Sigmoid colon (tissue), 7 donors: Measurements from ENCODE around the gene EMC10. TPM values are rescaled to one million over a fixed set of nuclear protein-coding genes. Genes with fewer than 3 reads are reported as not detected.

ENCODE experiments used
- DNase-seq: peaks from one replicate; pipeline ENCODE4 v3.0.0-alpha.2; 2019
- H3K27ac ChIP-seq, 4 donors: fragments of 200-600 bp; sonication (generic); one replicate each; pipeline ENCODE4 v1.5.1; 2016 to 2019; ENCODE audit warnings: mild to moderate bottlenecking in 1 of 4
- H3K27me3 ChIP-seq, 3 donors: fragments of 200-600 bp; sonication (generic); one replicate each; pipeline ENCODE4 v1.5.1; 2019; ENCODE audit warnings: mild to moderate bottlenecking in 1 of 3
- H3K36me3 ChIP-seq, 4 donors: fragments of 200-600 bp; sonication (generic); one replicate each; pipeline ENCODE4 v1.5.1; 2016 to 2019
- H3K4me1 ChIP-seq, 4 donors: fragments of 200-600 bp; sonication (generic); one replicate each; pipeline ENCODE4 v1.5.1; 2017 to 2019
- H3K4me3 ChIP-seq, 4 donors: fragments of 200-600 bp; sonication (generic); one replicate each; pipeline ENCODE4 v1.5.1; 2017 to 2019; ENCODE audit warnings: mild to moderate bottlenecking in 2 of 4, moderate library complexity in 1 of 4
- H3K9me3 ChIP-seq, 4 donors: fragments of 200-600 bp in 3 of 4; sonication (generic) in 3 of 4; one replicate each; pipeline versions ENCODE4 v1.5.1 to v1.6.1; 2013 to 2019
- EP300 ChIP-seq, 4 donors: sonication (generic); formaldehyde crosslinking; IDR thresholded peaks; one replicate each; pipeline ENCODE4 v1.6.1; 2017; ENCODE audit warnings: antibody characterized with exemption in 4 of 4
- POLR2A ChIP-seq, 2 donors: fragments of 450-650 bp; IDR thresholded peaks; one replicate each; pipeline ENCODE4 v1.6.1; 2016; ENCODE audit warnings: antibody characterized with exemption in 2 of 2, mild to moderate bottlenecking in 2 of 2, moderate library complexity in 2 of 2
- POLR2AphosphoS5 ChIP-seq, 4 donors: sonication (generic); formaldehyde crosslinking; IDR thresholded peaks; one replicate each; pipeline ENCODE4 v1.6.1; 2017; ENCODE audit warnings: antibody characterized with exemption in 4 of 4
- WGBS, 2 donors: extraction: QIAGEN DNeasy Blood & Tissue Kit; methylation state at CpG; one replicate each; pipeline ENCODE4 v1.1.7; 2013; 5-methylcytosine and 5-hydroxymethylcytosine counted together
- intact Hi-C: fragments of 100-400 bp; cut with DNase I; formaldehyde crosslinking; loops from one replicate; pipeline ENCODE4 v1.15.1; 2023
- polyA plus RNA-seq, 3 donors: library from polyadenylated mRNA; stranded (reverse); fragments of 200-250 nt; gene quantifications; one replicate each; pipeline ENCODE4 v1.2.3, GENCODE V29; 2013
- total RNA-seq, 4 donors: library from RNA; depleted of rRNA; stranded (reverse); fragments of >200 nt; gene quantifications; one replicate each; pipeline ENCODE4 v1.1.0, GENCODE V29; 2016
- TF ChIP-seq, protein P1 (sequence below), 4 experiments: fragments of 450-650 bp in 3 of 4; fragments of 200-600 bp in 1 of 4; IDR thresholded peaks; one replicate each; pipeline ENCODE4 v1.5.1; 2016 to 2019; ENCODE audit warnings: antibody characterized with exemption in 4 of 4, mild to moderate bottlenecking in 3 of 4, moderate library complexity in 2 of 4
- donor health status: healthy with polysubstance abuse.
- donor health status: Bipolar disorder and iron deficiency.
- donor health status: healthy.

EMC10 gene
- total and polyA plus RNA-seq, 7 donors = 34.2 to 140 (median 41.8) TPM

DNA sequence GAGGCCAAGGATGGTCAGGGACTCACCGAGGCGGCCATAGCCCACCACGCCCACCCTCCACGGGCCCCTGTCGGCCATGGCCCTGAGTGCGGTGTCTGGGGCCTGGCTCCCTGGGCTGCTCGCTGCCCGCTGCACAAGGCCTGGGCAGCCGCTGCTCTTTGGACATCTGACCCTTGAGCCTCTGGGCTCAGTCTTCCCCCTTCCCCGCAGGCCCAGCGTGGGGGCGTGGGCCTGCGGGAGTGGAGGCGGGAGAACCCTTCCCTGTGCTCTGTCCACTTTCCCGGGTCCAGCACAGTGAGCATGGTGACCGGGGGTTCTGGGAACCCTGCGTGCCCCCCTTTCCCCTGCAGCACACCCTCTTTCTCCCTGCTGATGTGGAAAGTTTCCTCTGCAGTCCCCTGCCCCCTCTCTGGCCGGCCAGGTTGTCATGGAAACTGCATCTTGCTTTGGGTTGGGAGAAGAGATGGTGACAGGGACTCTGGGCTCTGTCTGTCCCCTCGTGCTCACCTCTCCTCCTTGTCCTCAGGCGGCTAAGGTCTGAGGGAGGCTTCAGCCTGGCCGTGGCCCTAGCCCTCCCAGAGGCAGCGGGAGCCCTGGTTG is 37.5 kb downstream of the EMC10 start, which contains the start of gene ASPDH:
Gene ASPDH (minus strand): TSS at position 168 of the 600 bp plus-strand sequence. CDS start 90 bp downstream, at position 78.
- no peak for DNase-seq
- H3K4me1 ChIP-seq = peaks cover 0 to 15% (median 9%) of the 10 kb centered on the region in 4 donors
- TF ChIP-seq POLR2AphosphoS5 (IDR thresholded peaks at IDR 0.05) (no peak), POLR2A (IDR thresholded peaks at IDR 0.05) (no peak), EP300 (IDR thresholded peaks at IDR 0.05) (no peak)
- TF ChIP-seq, protein P1, sequence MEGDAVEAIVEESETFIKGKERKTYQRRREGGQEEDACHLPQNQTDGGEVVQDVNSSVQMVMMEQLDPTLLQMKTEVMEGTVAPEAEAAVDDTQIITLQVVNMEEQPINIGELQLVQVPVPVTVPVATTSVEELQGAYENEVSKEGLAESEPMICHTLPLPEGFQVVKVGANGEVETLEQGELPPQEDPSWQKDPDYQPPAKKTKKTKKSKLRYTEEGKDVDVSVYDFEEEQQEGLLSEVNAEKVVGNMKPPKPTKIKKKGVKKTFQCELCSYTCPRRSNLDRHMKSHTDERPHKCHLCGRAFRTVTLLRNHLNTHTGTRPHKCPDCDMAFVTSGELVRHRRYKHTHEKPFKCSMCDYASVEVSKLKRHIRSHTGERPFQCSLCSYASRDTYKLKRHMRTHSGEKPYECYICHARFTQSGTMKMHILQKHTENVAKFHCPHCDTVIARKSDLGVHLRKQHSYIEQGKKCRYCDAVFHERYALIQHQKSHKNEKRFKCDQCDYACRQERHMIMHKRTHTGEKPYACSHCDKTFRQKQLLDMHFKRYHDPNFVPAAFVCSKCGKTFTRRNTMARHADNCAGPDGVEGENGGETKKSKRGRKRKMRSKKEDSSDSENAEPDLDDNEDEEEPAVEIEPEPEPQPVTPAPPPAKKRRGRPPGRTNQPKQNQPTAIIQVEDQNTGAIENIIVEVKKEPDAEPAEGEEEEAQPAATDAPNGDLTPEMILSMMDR (IDR thresholded peaks at IDR 0.05) = no peak
- H3K27ac ChIP-seq = no peak within 1 kb of the TSS
- H3K9me3 ChIP-seq = no peaks in the 10 kb centered on the region
- 30 to 58% methylated on average over 22 of the region's 22 CpGs for WGBS, 2 donors
- H3K27me3 ChIP-seq = peaks cover 0 to 14% (median 0%) of the 10 kb centered on the region in 3 donors
- no peaks in the 10 kb centered on the region for H3K36me3 ChIP-seq
- intact Hi-C loops = loop anchor here (10.0 kb wide), 1 partner anchor 211 kb away; the partner anchor contains the start of gene CLEC11A
- no peak within 1 kb of the TSS for H3K4me3 ChIP-seq

DNA sequence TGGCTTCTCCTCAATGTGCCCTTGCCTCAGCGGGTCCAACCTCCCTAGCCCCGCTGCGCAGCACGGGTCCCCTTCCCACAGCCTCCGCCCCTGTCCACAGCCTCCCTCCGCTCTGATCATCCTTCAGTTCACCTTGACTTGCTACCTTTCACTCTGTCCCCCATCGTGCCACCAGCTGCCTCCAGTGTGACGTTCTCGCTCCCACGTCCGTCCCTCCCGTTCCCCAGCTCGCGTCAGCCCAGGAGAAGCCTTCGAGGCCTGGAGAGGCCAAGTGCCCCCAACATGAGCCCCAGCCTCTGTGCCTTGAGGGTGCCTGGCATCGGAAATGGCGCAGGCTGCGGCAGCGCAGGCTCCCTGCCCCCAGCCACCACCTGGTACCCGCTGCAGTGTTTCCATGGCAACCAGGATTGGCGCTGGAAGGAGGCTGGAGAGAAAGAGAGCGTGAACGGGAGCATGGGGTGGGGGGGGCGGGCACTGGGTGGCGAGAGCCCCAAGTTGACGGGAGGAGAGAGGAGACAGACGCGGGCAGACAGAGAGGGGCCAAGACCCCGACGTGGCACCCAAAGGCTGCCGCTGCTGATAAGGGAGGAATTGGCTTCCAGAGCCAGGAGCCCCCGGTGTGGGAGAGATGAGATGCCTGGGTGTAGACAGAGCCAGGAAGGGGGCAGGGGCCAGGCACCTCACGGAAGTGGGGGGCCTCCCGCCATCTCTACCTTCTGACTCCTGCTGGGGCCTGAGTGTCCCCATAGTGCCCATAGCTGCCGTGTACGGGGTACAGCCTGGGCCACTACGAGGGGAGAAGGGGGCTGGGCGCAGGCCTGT is 38.2 kb downstream of the EMC10 start:
- 38 to 59% methylated on average over 38 of the region's 38 CpGs for WGBS, 2 donors
- H3K4me1 ChIP-seq = peaks cover 0 to 15% (median 9%) of the 10 kb centered on the region in 4 donors
- H3K36me3 ChIP-seq = no peaks in the 10 kb centered on the region
- peaks cover 0 to 14% (median 0%) of the 10 kb centered on the region in 3 donors for H3K27me3 ChIP-seq
- intact Hi-C loops = loop anchor here (10.0 kb wide), 1 partner anchor 210 kb away; the partner anchor contains the start of gene CLEC11A
- peak; percentile 28 for DNase-seq
- no peak overlapping the region for H3K4me3 ChIP-seq
- no peaks in the 10 kb centered on the region for H3K9me3 ChIP-seq
- no peak for TF ChIP-seq EP300 (IDR thresholded peaks at IDR 0.05)
- no peak for TF ChIP-seq POLR2A (IDR thresholded peaks at IDR 0.05)
- no peak for TF ChIP-seq POLR2AphosphoS5 (IDR thresholded peaks at IDR 0.05)
- TF ChIP-seq, protein P1 (IDR thresholded peaks at IDR 0.05) = no peak
- no peak overlapping the region for H3K27ac ChIP-seq

DNA sequence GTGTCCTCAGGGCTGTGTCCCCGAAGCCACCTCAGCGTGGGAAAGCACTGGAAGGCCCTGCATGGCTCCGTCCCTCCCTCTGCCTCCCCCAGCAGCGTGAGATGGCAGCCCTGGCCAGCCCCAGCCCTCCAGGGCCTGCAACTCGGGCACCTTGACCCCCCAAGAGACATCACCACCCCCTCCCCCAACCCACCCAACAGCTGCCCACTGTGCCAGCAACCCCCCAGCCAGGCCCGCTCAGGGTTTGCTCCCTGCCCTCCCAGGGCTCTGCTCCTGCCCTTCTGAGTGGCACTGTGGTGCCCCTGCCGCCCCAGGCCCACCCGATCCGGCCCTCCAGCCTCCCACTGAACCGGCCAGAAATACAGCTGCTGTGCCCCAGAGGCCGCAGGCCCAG is 38.9 kb downstream of the EMC10 start:
- peaks cover 0 to 14% (median 0%) of the 10 kb centered on the region in 3 donors for H3K27me3 ChIP-seq
- H3K4me3 ChIP-seq = no peak overlapping the region
- peak; percentile 57 for DNase-seq
- TF ChIP-seq POLR2AphosphoS5 (IDR thresholded peaks at IDR 0.05) (no peak), EP300 (IDR thresholded peaks at IDR 0.05) (no peak), POLR2A (IDR thresholded peaks at IDR 0.05) (no peak)
- TF ChIP-seq, protein P1 (IDR thresholded peaks at IDR 0.05) = no peak
- H3K9me3 ChIP-seq = no peaks in the 10 kb centered on the region
- no peaks in the 10 kb centered on the region for H3K36me3 ChIP-seq
- intact Hi-C loops = loop anchor here (10.0 kb wide), 1 partner anchor 210 kb away; the partner anchor contains the start of gene CLEC11A
- 62 to 75% methylated on average over 11 of the region's 11 CpGs for WGBS, 2 donors
- H3K27ac ChIP-seq = no peak overlapping the region
- peaks cover 0 to 13% (median 6%) of the 10 kb centered on the region in 4 donors for H3K4me1 ChIP-seq

DNA sequence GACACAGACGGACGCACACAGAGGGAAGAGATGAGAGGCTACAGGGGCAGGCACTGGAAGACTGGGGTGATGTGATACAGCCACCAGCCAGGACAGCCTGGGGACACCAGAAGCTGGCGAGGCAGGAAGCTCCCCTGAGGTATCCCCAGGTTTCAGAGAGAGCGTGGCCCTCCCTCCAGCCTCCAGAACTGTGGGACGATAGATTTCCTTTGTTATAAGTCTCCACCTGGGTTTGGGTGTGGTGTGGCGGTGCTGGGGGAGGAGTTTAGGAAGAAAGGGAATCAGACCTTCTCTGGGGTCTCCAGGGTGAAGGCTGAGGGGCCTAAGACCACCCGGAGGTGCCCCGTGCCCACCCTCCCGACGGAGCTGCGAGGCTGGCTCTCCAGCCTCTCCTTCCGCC is 40.1 kb downstream of the EMC10 start:
- no peak for DNase-seq
- Histone ChIP-seq H3K4me1 (peaks cover 0 to 6% (median 0%) of the 10 kb centered on the region in 4 donors), H3K36me3 (no peaks in the 10 kb centered on the region), H3K27ac (no peak overlapping the region), H3K9me3 (no peaks in the 10 kb centered on the region), H3K4me3 (no peak overlapping the region), H3K27me3 (peaks cover 0 to 14% (median 0%) of the 10 kb centered on the region in 3 donors)
- TF ChIP-seq EP300 (IDR thresholded peaks at IDR 0.05) = no peak
- no peak for TF ChIP-seq POLR2A (IDR thresholded peaks at IDR 0.05)
- no peak for TF ChIP-seq POLR2AphosphoS5 (IDR thresholded peaks at IDR 0.05)
- TF ChIP-seq, protein P1 (IDR thresholded peaks at IDR 0.05) = no peak
- intact Hi-C loops = loop anchor here (10.0 kb wide), 1 partner anchor 208 kb away; the partner anchor contains the start of gene CLEC11A
- WGBS, 2 donors = 20 to 52% methylated on average over 12 of the region's 12 CpGs
